Measurements from ENCODE around the gene SPR.

The SPR gene

DNA sequence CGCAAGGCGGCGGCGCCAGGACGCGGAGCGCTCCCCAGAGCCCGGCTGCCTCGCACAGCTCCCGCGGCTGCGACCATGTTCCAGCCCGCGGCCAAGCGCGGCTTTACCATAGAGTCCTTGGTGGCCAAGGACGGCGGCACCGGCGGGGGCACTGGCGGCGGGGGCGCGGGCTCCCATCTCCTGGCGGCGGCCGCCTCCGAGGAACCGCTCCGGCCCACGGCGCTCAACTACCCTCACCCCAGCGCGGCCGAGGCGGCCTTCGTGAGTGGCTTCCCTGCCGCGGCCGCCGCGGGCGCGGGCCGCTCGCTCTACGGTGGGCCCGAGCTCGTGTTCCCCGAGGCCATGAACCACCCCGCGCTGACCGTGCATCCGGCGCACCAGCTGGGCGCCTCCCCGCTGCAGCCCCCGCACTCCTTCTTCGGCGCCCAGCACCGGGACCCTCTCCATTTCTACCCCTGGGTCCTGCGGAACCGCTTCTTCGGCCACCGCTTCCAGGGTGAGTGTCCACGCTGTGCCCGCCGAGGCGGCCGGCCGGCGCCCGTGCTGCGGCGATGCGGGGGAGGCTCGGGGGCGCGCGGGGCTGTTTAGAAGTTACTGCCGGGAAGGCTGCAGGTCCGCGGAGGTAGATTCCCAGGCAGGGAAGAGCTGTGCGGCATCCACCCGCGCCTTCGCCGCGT, 30.8 kb downstream of the SPR start:
- Histone ChIP-seq H3K27me3 (replicated peaks; ENCODE audit: control insufficient read depth, insufficient read depth, low read length) (no peaks in the 10 kb centered on the region; the same call in 1 of the 2 replicates), H3K36me3 (ENCODE audit: control insufficient read depth, insufficient read depth, low read length) (no peaks in the 10 kb centered on the region), H3K4me3 (replicated peaks; ENCODE audit: low read depth, low read length) (peak overlapping the region; percentile 62)
- no peak for TF ChIP-seq CTCF (IDR thresholded peaks at IDR 0.05; ENCODE audit: insufficient read depth, low read length, poor library complexity, severe bottlenecking)
- no peak for DNase-seq (ENCODE audit: extremely low read depth, insufficient read length)

- DNase-seq (ENCODE audit: extremely low read depth, insufficient read length): no peak
- H3K4me3 ChIP-seq (replicated peaks; ENCODE audit: low read depth, low read length): peak overlapping the region; percentile 22
- no peaks in the 10 kb centered on the region for H3K36me3 ChIP-seq (ENCODE audit: control insufficient read depth, insufficient read depth, low read length)
- no peaks in the 10 kb centered on the region; the same call in 1 of the 2 replicates for H3K27me3 ChIP-seq (replicated peaks; ENCODE audit: control insufficient read depth, insufficient read depth, low read length)
- TF ChIP-seq CTCF (IDR thresholded peaks at IDR 0.05; ENCODE audit: insufficient read depth, low read length, poor library complexity, severe bottlenecking): no peak
These were observed 32.5 kb downstream of the SPR start for GRCh38 chr2:72919414-72920317.

DNA sequence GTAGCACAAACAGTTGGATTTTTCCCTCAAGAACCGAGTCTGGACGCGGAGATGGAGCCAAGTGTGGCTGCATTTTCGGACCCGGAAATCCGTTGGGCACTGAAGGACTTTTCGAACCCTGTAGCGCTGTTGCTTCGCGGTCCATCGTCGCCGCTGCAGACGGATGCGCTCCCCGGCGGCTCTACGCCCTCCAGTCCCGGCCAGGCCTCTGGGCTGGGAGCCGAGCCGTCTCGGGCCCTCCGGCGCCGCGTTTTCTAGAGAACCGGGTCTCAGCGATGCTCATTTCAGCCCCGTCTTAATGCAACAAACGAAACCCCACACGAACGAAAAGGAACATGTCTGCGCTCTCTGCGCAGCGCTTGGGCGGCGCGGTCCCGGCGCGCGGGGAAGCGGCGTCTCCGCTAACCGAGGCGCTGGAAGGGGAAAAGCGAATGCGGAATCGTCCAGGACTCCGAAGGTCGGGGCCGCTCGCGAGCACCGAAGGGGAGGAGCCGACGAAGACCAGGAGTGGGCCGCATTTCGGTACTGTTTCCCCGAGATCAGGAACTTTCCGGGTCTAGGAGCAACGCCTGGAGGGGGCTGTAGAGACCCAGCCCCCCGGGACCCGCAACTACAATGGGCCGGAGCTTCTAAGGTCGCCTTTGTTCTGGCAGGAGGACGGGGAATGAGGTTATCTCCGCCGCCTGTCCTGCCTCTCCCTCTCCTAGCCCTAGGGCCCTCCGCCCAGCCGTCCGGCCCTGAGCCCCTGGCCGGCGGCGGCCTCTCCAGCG, 33.3 kb downstream of the SPR start:
- H3K4me3 ChIP-seq (replicated peaks; ENCODE audit: low read depth, low read length): peak overlapping the region; percentile 22
- no peak for TF ChIP-seq CTCF (IDR thresholded peaks at IDR 0.05; ENCODE audit: insufficient read depth, low read length, poor library complexity, severe bottlenecking)
- no peaks in the 10 kb centered on the region; the same call in 1 of the 2 replicates for H3K27me3 ChIP-seq (replicated peaks; ENCODE audit: control insufficient read depth, insufficient read depth, low read length)
- H3K36me3 ChIP-seq (ENCODE audit: control insufficient read depth, insufficient read depth, low read length): no peaks in the 10 kb centered on the region
- peak; percentile 70 for DNase-seq (ENCODE audit: extremely low read depth, insufficient read length)

DNA sequence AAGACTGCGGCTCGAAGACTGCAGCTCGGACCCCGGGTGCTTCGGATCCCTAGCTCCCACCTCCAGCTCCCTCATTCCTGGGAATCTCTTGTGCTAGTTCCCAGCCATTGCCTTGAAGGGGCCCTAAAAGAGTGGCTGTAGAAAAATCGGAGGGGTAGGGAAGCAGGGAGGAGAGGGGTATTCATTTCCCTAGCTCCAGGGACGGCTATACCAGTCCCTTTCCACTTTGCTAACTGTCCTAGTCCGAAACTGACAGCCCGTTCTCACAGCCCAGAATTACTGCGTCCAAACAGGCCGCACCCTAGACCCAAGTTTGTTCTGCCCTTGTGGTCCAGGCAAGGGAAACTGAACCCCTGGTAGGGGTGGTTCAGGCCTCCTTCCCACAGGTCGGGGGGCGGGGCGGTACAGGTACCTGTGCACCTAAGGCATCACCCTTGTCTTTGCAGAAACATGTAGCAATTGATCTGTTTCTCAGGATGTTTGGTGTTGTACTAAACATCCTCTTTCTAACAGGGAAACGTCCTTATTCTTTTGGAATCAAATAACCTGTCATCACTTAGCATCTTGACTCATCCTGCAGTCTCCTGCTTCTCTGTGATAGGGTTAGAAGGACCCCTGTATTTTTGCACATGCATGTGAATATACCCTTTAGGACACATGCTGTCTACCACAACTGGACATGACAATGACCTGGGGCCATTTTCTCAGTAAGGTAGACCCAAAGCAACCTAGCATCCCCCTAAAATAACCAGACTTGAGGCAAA, 34.1 kb downstream of the SPR start:
- no peak for TF ChIP-seq CTCF (IDR thresholded peaks at IDR 0.05; ENCODE audit: insufficient read depth, low read length, poor library complexity, severe bottlenecking)
- H3K4me3 ChIP-seq (replicated peaks; ENCODE audit: low read depth, low read length): no peak overlapping the region
- H3K27me3 ChIP-seq (replicated peaks; ENCODE audit: control insufficient read depth, insufficient read depth, low read length): no peaks in the 10 kb centered on the region; the same call in 1 of the 2 replicates
- no peaks in the 10 kb centered on the region for H3K36me3 ChIP-seq (ENCODE audit: control insufficient read depth, insufficient read depth, low read length)
- no peak for DNase-seq (ENCODE audit: extremely low read depth, insufficient read length)

GRCh38 chr2:72921853-72922252, 34.6 kb downstream of the SPR start:
- Histone ChIP-seq H3K36me3 (ENCODE audit: control insufficient read depth, insufficient read depth, low read length) (no peaks in the 10 kb centered on the region), H3K27me3 (replicated peaks; ENCODE audit: control insufficient read depth, insufficient read depth, low read length) (no peaks in the 10 kb centered on the region; the same call in 1 of the 2 replicates), H3K4me3 (replicated peaks; ENCODE audit: low read depth, low read length) (no peak overlapping the region)
- TF ChIP-seq CTCF (IDR thresholded peaks at IDR 0.05; ENCODE audit: insufficient read depth, low read length, poor library complexity, severe bottlenecking): no peak
- DNase-seq (ENCODE audit: extremely low read depth, insufficient read length): no peak

All from GM06990 (cell line).